HepG2 (cell line): Measurements from ENCODE around the gene WDR13. TPM values are rescaled to one million over a fixed set of nuclear protein-coding genes. Genes with fewer than 3 reads are reported as not detected.

Experiments used
- ATAC-seq: fragments of 200-7000 bp; cut with Tn5 transposase; 3 replicates; pipeline ENCODE4 v1.9.1; 2020; ENCODE audit warnings: mild to moderate bottlenecking, moderate library complexity
- BruUV-seq: library from RNA; stranded (reverse); fragments of 400-500 nt; replicated peaks from 2 replicates; lab custom pipeline; 2021; lab: Mats Ljungman, UMichigan
- CTCF ChIA-PET: fragments of 300-600 bp; formaldehyde crosslinking; extraction: SDS; loops from one replicate; lab custom pipeline; 2021; ENCODE audit warnings: low total read pairs, inconsistent platforms, low intra/inter-chr PET ratio; lab: Yijun Ruan, JAX
- POLR2A ChIA-PET: fragments of 350-600 bp; sonication (Branson Sonifier 250); formaldehyde crosslinking; loops from one replicate; lab custom pipeline; 2020; ENCODE audit warnings: antibody characterized with exemption, inconsistent platforms; lab: Yijun Ruan, JAX
- DNase-seq: peaks from one replicate; pipeline ENCODE4 v3.0.0-alpha.2; 2015; ENCODE audit warnings: low spot score
- FAIRE-seq: peaks from 3 replicates; lab custom pipeline; 2011; peaks lifted over from hg19 to GRCh38; lab: Jason Lieb, UNC
- H2AFZ ChIP-seq: one replicate; pipeline ENCODE4 v1.6.1; 2011; ENCODE audit warnings: low read length, inconsistent platforms
- H3K27ac ChIP-seq: fragments of 300-600 bp; 3 replicates; pipeline ENCODE4 v1.8.0; 2011; ENCODE audit warnings: mixed run types, mild to moderate bottlenecking, mixed read lengths, low read length, inconsistent platforms; ENCODE audit not compliant: insufficient read depth; ENCODE audit errors: extremely low read length
- H3K27me3 ChIP-seq, 2 experiments: fragments of 200-600 bp in 1 of 2; 2 replicates in 1 of 2; 3 replicates in 1 of 2; pipeline versions ENCODE4 v1.6.0 to v1.8.0; 2011; ENCODE audit warnings: low read length in 2 of 2, mild to moderate bottlenecking in 2 of 2, moderate library complexity in 2 of 2, inconsistent platforms in 1 of 2; ENCODE audit not compliant: insufficient read depth in 2 of 2, control insufficient read depth in 1 of 2
- H3K36me3 ChIP-seq, 2 experiments: fragments of 200-600 bp in 1 of 2; replicated peaks in 1 of 2; 2 replicates in 1 of 2; 3 replicates in 1 of 2; pipeline versions ENCODE4 v1.5.1 to v1.8.0; 2011; ENCODE audit warnings: low read length in 2 of 2, inconsistent platforms in 1 of 2; ENCODE audit not compliant: insufficient read depth in 2 of 2, control insufficient read depth in 1 of 2
- H3K4me1 ChIP-seq: 2 replicates; pipeline ENCODE4 v1.5.1; 2012; ENCODE audit warnings: low read length, inconsistent platforms; ENCODE audit not compliant: insufficient read depth
- H3K4me2 ChIP-seq: 2 replicates; pipeline ENCODE4 v1.6.0; 2011; ENCODE audit warnings: low read depth, low read length, inconsistent platforms
- H3K4me3 ChIP-seq, 3 experiments: fragments of 200-600 bp in 1 of 3; sonication (generic), shearing (Covaris generic) in 1 of 3; replicated peaks in 1 of 3; 2 replicates each; pipeline ENCODE4 v1.5.1; 2011 to 2016; ENCODE audit warnings: low read length in 3 of 3, inconsistent platforms in 2 of 3, low read depth in 2 of 3, mild to moderate bottlenecking in 2 of 3, control low read depth in 1 of 3, mixed read lengths in 1 of 3; ENCODE audit not compliant: insufficient read depth in 1 of 3
- H3K79me2 ChIP-seq: one replicate; pipeline ENCODE4 v1.6.1; 2011; ENCODE audit warnings: low read length, inconsistent platforms; ENCODE audit not compliant: insufficient read depth
- H3K9ac ChIP-seq: 2 replicates; pipeline ENCODE4 v1.6.0; 2011; ENCODE audit warnings: mild to moderate bottlenecking, low read depth, low read length, inconsistent platforms; ENCODE audit not compliant: insufficient read depth
- H3K9me3 ChIP-seq: 2 replicates; pipeline ENCODE4 v1.5.1; 2012; ENCODE audit warnings: mild to moderate bottlenecking, low read length
- H4K20me1 ChIP-seq: 2 replicates; pipeline ENCODE4 v1.6.0; 2011; ENCODE audit warnings: inconsistent platforms, mild to moderate bottlenecking, low read length, moderate library complexity; ENCODE audit not compliant: insufficient read depth
- GMEB2 ChIP-seq: IDR thresholded peaks from 2 replicates; pipeline ENCODE4 v1.6.1; 2016; ENCODE audit warnings: missing biosample characterization, missing genetic modification reagents, low read depth
- HNRNPH1 ChIP-seq: fragments of 200-400 bp; formaldehyde crosslinking; optimal IDR thresholded peaks from 2 replicates; pipeline ENCODE3; 2017; ENCODE audit warnings: mild to moderate bottlenecking, low read depth, low read length
- KLF12 ChIP-seq: sonication (generic); formaldehyde crosslinking; IDR thresholded peaks from 2 replicates; pipeline ENCODE4 v1.4.0; 2020; ENCODE audit warnings: missing genetic modification reagents, borderline replicate concordance
- KMT2B ChIP-seq: IDR thresholded peaks from 2 replicates; pipeline ENCODE4 v1.6.1; 2016; ENCODE audit warnings: missing genetic modification reagents, missing compliant biosample characterization
- MBD4 ChIP-seq: IDR thresholded peaks from 2 replicates; pipeline ENCODE4 v1.6.1; 2012; ENCODE audit warnings: low read length, inconsistent platforms, borderline replicate concordance
- NRL ChIP-seq: sonication (generic); formaldehyde crosslinking; IDR thresholded peaks from 2 replicates; pipeline ENCODE4 v1.5.0; 2020; ENCODE audit warnings: missing genetic modification reagents, mild to moderate bottlenecking, moderate library complexity, borderline replicate concordance
- PHF20 ChIP-seq: sonication (generic); formaldehyde crosslinking; IDR thresholded peaks from 2 replicates; pipeline ENCODE4 v1.5.0; 2020; ENCODE audit warnings: mild to moderate bottlenecking, missing genetic modification reagents
- POLR2AphosphoS2 ChIP-seq: IDR thresholded peaks from 2 replicates; pipeline ENCODE4 v1.6.1; 2011; ENCODE audit warnings: low read depth, low read length, improper control_type of control experiment
- RBFOX2 ChIP-seq: fragments of 200-400 bp; formaldehyde crosslinking; IDR thresholded peaks from 2 replicates; pipeline ENCODE4 v1.6.1; 2017; ENCODE audit warnings: low read depth, mild to moderate bottlenecking, low read length
- ZBTB25 ChIP-seq: IDR thresholded peaks from 2 replicates; pipeline ENCODE4 v1.6.1; 2018; ENCODE audit warnings: missing genetic modification reagents
- ZC3H4 ChIP-seq: sonication (generic); formaldehyde crosslinking; IDR thresholded peaks from 2 replicates; pipeline ENCODE4 v1.4.0; 2020; ENCODE audit warnings: missing genetic modification reagents, borderline replicate concordance
- ZNF33B ChIP-seq: sonication (generic); formaldehyde crosslinking; IDR thresholded peaks from 2 replicates; pipeline ENCODE4 v1.5.1; 2020; ENCODE audit warnings: mild to moderate bottlenecking, missing genetic modification reagents
- ZNF569 ChIP-seq: sonication (generic); formaldehyde crosslinking; IDR thresholded peaks from 2 replicates; pipeline ENCODE4 v1.5.0; 2020; ENCODE audit warnings: mild to moderate bottlenecking, missing genetic modification reagents, moderate library complexity, borderline replicate concordance
- ZSCAN21 ChIP-seq: sonication (generic); formaldehyde crosslinking; IDR thresholded peaks from 2 replicates; pipeline ENCODE4 v1.8.0; 2022; ENCODE audit warnings: mild to moderate bottlenecking, missing genetic modification reagents, moderate library complexity, borderline replicate concordance
- WGBS: methylation state at CpG from one replicate; pipeline ENCODE4 v1.1.6; 2017; ENCODE audit warnings: low lambda C conversion rate; 5-methylcytosine and 5-hydroxymethylcytosine counted together
- in situ Hi-C: cut with HindIII; loops from 2 replicates; pipeline ENCODE4 v1.10.0; 2017; ENCODE audit warnings: low pct_unique_long_range_greater_than_20kb; ENCODE audit not compliant: extremely low pct_ligation_motif_present
- intact Hi-C: fragments of 100-400 bp; cut with micrococcal nuclease; formaldehyde crosslinking; loops from one replicate; pipeline ENCODE4 v1.10.0; 2022; ENCODE audit not compliant: unreplicated experiment
- polyA plus RNA-seq, 8 experiments: library from polyadenylated mRNA; depleted of rRNA in 3 of 8; stranded (reverse) in 7 of 8; unstranded in 1 of 8; fragments of >200 nt; fragmentation: Illumina TruSeq in 4 of 8; extraction: Trizol in 4 of 8; gene quantifications; 2 replicates each; pipeline versions ENCODE4 v1.2.1 to v1.2.3, GENCODE V29; 2011 to 2016; ENCODE audit warnings: low read depth in 4 of 8, missing spikeins in 1 of 8, mixed read lengths in 1 of 8; ENCODE audit not compliant: insufficient read depth in 1 of 8
- total RNA-seq, 5 experiments: library from RNA; depleted of rRNA; stranded (reverse); fragments of >200 nt; fragmentation: Illumina TruSeq; extraction: Trizol; gene quantifications; 2 replicates each; pipeline ENCODE4 v1.2.3, GENCODE V29; 2016; ENCODE audit warnings: low read depth in 1 of 5
- TF ChIP-seq, protein P1 (sequence below): sonication (generic); formaldehyde crosslinking; IDR thresholded peaks from 2 replicates; pipeline ENCODE4 v1.8.0; 2022; ENCODE audit warnings: missing genetic modification reagents, mild to moderate bottlenecking, inconsistent platforms, borderline replicate concordance
- TF ChIP-seq, protein P2 (sequence below): sonication (generic); formaldehyde crosslinking; IDR thresholded peaks from 2 replicates; pipeline ENCODE4 v1.4.0; 2020; ENCODE audit warnings: missing genetic modification reagents
- TF ChIP-seq, protein P3 (sequence below): sonication (generic); formaldehyde crosslinking; IDR thresholded peaks from 2 replicates; pipeline ENCODE4 v1.5.0; 2020; ENCODE audit warnings: missing genetic modification reagents

WDR13 gene
- total and polyA plus RNA-seq, 2 of the 13 experiments (the other 11 are each of a cell fraction or from before 2014, with no cell fraction given), result 28.7 to 37.1 TPM

GRCh38 chrX:48574270-48575266 lies 22.7 kb upstream of the WDR13 start, which contains the start of gene RBM3:
TSS of gene RBM3 (plus strand) at chrX:48574484. CDS start at chrX:48575181, 697 bp downstream.
- CTCF ChIA-PET, result no interaction called here
- peak within 1 kb of the TSS; percentile 86 for H2AFZ ChIP-seq
- peak within 1 kb of the TSS; percentile 97 for H3K9ac ChIP-seq
- peak; percentile 28; the same call in 1 of the 2 replicates for TF ChIP-seq KMT2B
- no peak for TF ChIP-seq ZSCAN21 (CRISPR knock-in tag)
- TF ChIP-seq PHF20 (CRISPR knock-in tag), result peak; percentile 96
- TF ChIP-seq ZC3H4, result peak; percentile 94; the same call in 1 of the 2 replicates
- TF ChIP-seq KLF12 (CRISPR knock-in tag), result peak; percentile 95; the same call in 1 of the 2 replicates
- peak; percentile 32; the same call in 1 of the 2 replicates for TF ChIP-seq NRL (CRISPR knock-in tag)
- no peak for TF ChIP-seq ZNF33B (CRISPR knock-in tag)
- TF ChIP-seq MBD4, result no peak
- peak; percentile 66; the same call in 1 of the 2 replicates for TF ChIP-seq POLR2AphosphoS2
- TF ChIP-seq HNRNPH1, result no peak
- TF ChIP-seq GMEB2 (CRISPR knock-in tag), result peak; percentile 90
- TF ChIP-seq, protein P1, sequence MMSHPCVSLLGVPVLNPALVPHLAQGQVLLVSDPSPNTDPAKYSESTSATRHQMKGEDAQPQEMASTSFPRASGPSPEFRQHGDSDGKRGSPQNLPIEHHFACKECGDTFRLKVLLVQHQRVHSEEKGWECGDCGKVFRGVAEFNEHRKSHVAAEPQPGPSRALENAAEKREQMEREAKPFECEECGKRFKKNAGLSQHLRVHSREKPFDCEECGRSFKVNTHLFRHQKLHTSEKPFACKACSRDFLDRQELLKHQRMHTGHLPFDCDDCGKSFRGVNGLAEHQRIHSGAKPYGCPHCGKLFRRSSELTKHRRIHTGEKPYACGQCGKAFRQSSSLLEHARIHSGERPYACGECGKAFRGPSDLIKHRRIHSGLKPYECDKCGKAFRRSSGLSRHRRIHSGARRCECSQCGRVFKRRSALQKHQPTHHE (CRISPR knock-in tag), result no peak
- no peak for TF ChIP-seq ZBTB25 (CRISPR knock-in tag)
- peak; percentile 95 for TF ChIP-seq RBFOX2
- no peak for TF ChIP-seq ZNF569 (CRISPR knock-in tag)
- TF ChIP-seq, protein P2, sequence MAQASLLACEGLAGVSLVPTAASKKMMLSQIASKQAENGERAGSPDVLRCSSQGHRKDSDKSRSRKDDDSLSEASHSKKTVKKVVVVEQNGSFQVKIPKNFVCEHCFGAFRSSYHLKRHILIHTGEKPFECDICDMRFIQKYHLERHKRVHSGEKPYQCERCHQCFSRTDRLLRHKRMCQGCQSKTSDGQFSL (CRISPR knock-in tag), result peak; percentile 81; the same call in 1 of the 2 replicates
- TF ChIP-seq, protein P3, sequence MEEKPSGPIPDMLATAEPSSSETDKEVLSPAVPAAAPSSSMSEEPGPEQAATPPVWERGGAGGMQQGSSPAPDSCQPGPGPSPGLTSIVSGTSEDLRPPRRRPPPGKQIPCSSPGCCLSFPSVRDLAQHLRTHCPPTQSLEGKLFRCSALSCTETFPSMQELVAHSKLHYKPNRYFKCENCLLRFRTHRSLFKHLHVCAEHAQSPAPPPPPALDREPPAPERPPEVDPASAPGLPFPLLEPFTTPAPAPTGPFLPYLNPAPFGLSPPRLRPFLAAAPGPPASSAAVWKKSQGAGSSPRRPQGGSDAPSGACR (CRISPR knock-in tag), result peak; percentile 66; the same call in 1 of the 2 replicates

More at GRCh38 chrX:48574270-48575266, 22.7 kb upstream of the WDR13 start, which contains the start of gene RBM3:
- Histone ChIP-seq H3K9me3 (no peaks in the 10 kb centered on the region), H3K4me1 (peaks cover 24% of the 10 kb centered on the region), H3K36me3 (peaks cover 4 to 32% of the 10 kb centered on the region in 2 experiments; a peak in 4 of 5 replicates), H3K27me3 (no peaks in the 10 kb centered on the region; a peak in 1 of 5 replicates), H3K4me3 (peak within 1 kb of the TSS; percentile 73 to 79 (median 74)), H3K4me2 (peak within 1 kb of the TSS; percentile 88), H3K27ac (peak within 1 kb of the TSS; percentile 97), H4K20me1 (peaks cover 6% of the 10 kb centered on the region), H3K79me2 (peaks cover 16% of the 10 kb centered on the region)
- intact Hi-C loops, result no loop called here
- ATAC-seq (peak; percentile 97), FAIRE-seq (peak; percentile 94), DNase-seq (peak; percentile 82)
- TSS peak; percentile 76 for BruUV-seq
- POLR2A ChIA-PET, result interaction anchor here (0.6 to 1.8 kb wide), 16 partner anchors 9 to 689 kb away, joined by 3 to 28 read pairs (median 6); partner anchors contain the start of genes EBP and TBC1D25
- in situ Hi-C loops, result no loop called here
- WGBS, result 3% methylated on average over 21 of the region's 71 CpGs
